Measurements from ENCODE around the gene SDR42E1.

- TF ChIP-seq CTCF (conservative IDR thresholded peaks at IDR 0.05; ENCODE audit: low read length) (no peak), EZH2phosphoT487 (IDR thresholded peaks at IDR 0.05; ENCODE audit: borderline replicate concordance, low read depth, low read length) (no peak)
Observed at GRCh38 chr16:82041542-82041941, 30.3 kb upstream of the SDR42E1 start.

All from OCI-LY7 (cell line).